SH-SY5Y (cell line): Measurements from ENCODE around the gene MSI2.
A peak's percentile ranks its signal among the peaks of the same experiment; 100 is the strongest.

Experiments
- GATA2 ChIP-seq: IDR thresholded peaks from 2 replicates; pipeline ENCODE4 v1.6.1; 2011; ENCODE audit warnings: mild to moderate bottlenecking, low read depth, low read length
- GATA3 ChIP-seq: IDR thresholded peaks from 2 replicates; pipeline ENCODE4 v1.6.1; 2011; ENCODE audit warnings: low read depth, mild to moderate bottlenecking, low read length, moderate library complexity

Gene MSI2

GRCh38 chr17:57651996-57652395, 395.7 kb downstream of the MSI2 start:
- no peak for TF ChIP-seq GATA3
- no peak for TF ChIP-seq GATA2

GRCh38 chr17:57652811-57653210, 396.5 kb downstream of the MSI2 start:
- TF ChIP-seq GATA3 (no peak), GATA2 (no peak)

- no peak for TF ChIP-seq GATA3
- TF ChIP-seq GATA2 = no peak
Measured at GRCh38 chr17:57653279-57653678, 397.0 kb downstream of the MSI2 start.

- TF ChIP-seq GATA2 (no peak), GATA3 (no peak)
Measured at GRCh38 chr17:57654040-57654775, 397.9 kb downstream of the MSI2 start.

GRCh38 chr17:57655553-57655952, 399.2 kb downstream of the MSI2 start:
- TF ChIP-seq GATA3 (no peak), GATA2 (no peak)

- TF ChIP-seq GATA2 (no peak), GATA3 (no peak)
Measured at GRCh38 chr17:57657211-57657610, 400.9 kb downstream of the MSI2 start.

GRCh38 chr17:57662041-57662440, 405.7 kb downstream of the MSI2 start:
- TF ChIP-seq GATA2 (no peak), GATA3 (no peak)

- no peak for TF ChIP-seq GATA3
- peak; percentile 37 for TF ChIP-seq GATA2
Measured at GRCh38 chr17:57662644-57663308, 406.5 kb downstream of the MSI2 start.

GRCh38 chr17:57663326-57664070, 407.2 kb downstream of the MSI2 start:
- TF ChIP-seq GATA2 (no peak), GATA3 (no peak)

GRCh38 chr17:57665128-57665527, 408.8 kb downstream of the MSI2 start:
- TF ChIP-seq GATA3 = no peak
- TF ChIP-seq GATA2 = no peak

GRCh38 chr17:57665696-57666095, 409.4 kb downstream of the MSI2 start:
- no peak for TF ChIP-seq GATA3
- no peak for TF ChIP-seq GATA2

- TF ChIP-seq GATA2 (no peak), GATA3 (no peak)
Measured at GRCh38 chr17:57666201-57666870, 410.0 kb downstream of the MSI2 start.

- no peak for TF ChIP-seq GATA2
- no peak for TF ChIP-seq GATA3
Measured at GRCh38 chr17:57666946-57667345, 410.6 kb downstream of the MSI2 start.

GRCh38 chr17:57667461-57667923, 411.2 kb downstream of the MSI2 start:
- TF ChIP-seq GATA2 = peak; percentile 80
- no peak for TF ChIP-seq GATA3
